OCI-LY3 (cell line): ENCODE measurements around the gene XIAP.

ENCODE experiments used
- H2AFZ ChIP-seq: fragments of 200-600, 300-600 bp; shearing (Covaris generic); 2 replicates; pipeline ENCODE4 v1.6.0; 2014; ENCODE audit warnings: antibody characterized with exemption, low read depth, low read length
- H3K27ac ChIP-seq: fragments of 200-600, 300-600 bp; sonication (generic); 2 replicates; pipeline ENCODE4 v1.5.1; 2014; ENCODE audit warnings: mild to moderate bottlenecking, low read length, moderate library complexity, mixed read lengths
- H3K27me3 ChIP-seq: fragments of 200-600, 300-600 bp; sonication (generic); 2 replicates; pipeline ENCODE4 v1.6.1; 2014; ENCODE audit warnings: low read depth, low read length, mixed read lengths
- H3K36me3 ChIP-seq: fragments of 200-600, 300-600 bp; sonication (generic); replicated peaks from 2 replicates; pipeline ENCODE3; 2014; ENCODE audit warnings: low read depth, low read length, mixed read lengths
- H3K4me1 ChIP-seq: fragments of 300-600, 200-600 bp; sonication (generic); 2 replicates; pipeline ENCODE4 v1.6.1; 2014; ENCODE audit warnings: low read length, mixed read lengths
- H3K4me2 ChIP-seq: fragments of 200-600, 300-600 bp; sonication (generic); 2 replicates; pipeline ENCODE4 v1.6.1; 2014; ENCODE audit warnings: low read length, mixed read lengths
- H3K4me3 ChIP-seq: fragments of 300-600, 200-600 bp; sonication (generic); 2 replicates; pipeline ENCODE4 v1.5.1; 2014; ENCODE audit warnings: antibody characterized with exemption, mild to moderate bottlenecking, low read length, moderate library complexity
- H3K79me2 ChIP-seq: fragments of 300-600, 200-600 bp; shearing (Covaris generic); 2 replicates; pipeline ENCODE4 v1.6.1; 2014; ENCODE audit warnings: mild to moderate bottlenecking, low read length, mixed read lengths
- H3K9ac ChIP-seq: fragments of 300-600, 200-600 bp; shearing (Covaris generic); 2 replicates; pipeline ENCODE4 v1.6.0; 2014; ENCODE audit warnings: mild to moderate bottlenecking, low read length, moderate library complexity
- H3K9me3 ChIP-seq: fragments of 200-600, 300-600 bp; shearing (Covaris generic); 2 replicates; pipeline ENCODE4 v1.6.1; 2014; ENCODE audit warnings: low read length, mixed read lengths; ENCODE audit not compliant: insufficient read depth
- H4K20me1 ChIP-seq: fragments of 200-600, 300-600 bp; sonication (generic); 2 replicates; pipeline ENCODE4 v1.6.1; 2016; ENCODE audit warnings: low read length, mixed read lengths; ENCODE audit not compliant: insufficient read depth
- CTCF ChIP-seq: fragments of 200-600, 300-600 bp; sonication (generic); IDR thresholded peaks from 2 replicates; pipeline ENCODE4 v1.5.1; 2014; ENCODE audit warnings: antibody characterized with exemption, low read length, low read depth
- EZH2phosphoT487 ChIP-seq: fragments of 200-600 bp; shearing (Covaris generic); IDR thresholded peaks from 2 replicates; pipeline ENCODE4 v1.6.1; 2018; ENCODE audit warnings: antibody characterized with exemption, mixed run types, low read depth

XIAP gene

GRCh38 chrX:123905332-123905731 is 45.5 kb downstream of the XIAP start:
- Histone ChIP-seq H2AFZ (no peak overlapping the region), H3K4me1 (no peaks in the 10 kb centered on the region), H3K9me3 (no peaks in the 10 kb centered on the region), H3K4me3 (no peak overlapping the region), H4K20me1 (no peaks in the 10 kb centered on the region), H3K79me2 (no peaks in the 10 kb centered on the region), H3K27ac (no peak overlapping the region), H3K9ac (no peak overlapping the region), H3K27me3 (no peaks in the 10 kb centered on the region), H3K36me3 (peaks cover 16% of the 10 kb centered on the region), H3K4me2 (no peak overlapping the region)
- TF ChIP-seq EZH2phosphoT487 (no peak), CTCF (no peak)

- Histone ChIP-seq H3K4me3 (no peak overlapping the region), H2AFZ (no peak overlapping the region), H3K4me1 (no peaks in the 10 kb centered on the region), H3K4me2 (no peak overlapping the region), H3K9me3 (no peaks in the 10 kb centered on the region), H3K27ac (no peak overlapping the region), H4K20me1 (no peaks in the 10 kb centered on the region), H3K79me2 (no peaks in the 10 kb centered on the region), H3K9ac (no peak overlapping the region), H3K36me3 (peaks cover 13% of the 10 kb centered on the region), H3K27me3 (no peaks in the 10 kb centered on the region)
- no peak for TF ChIP-seq EZH2phosphoT487
- TF ChIP-seq CTCF, result no peak
Measured at GRCh38 chrX:123906557-123907316, 46.9 kb downstream of the XIAP start.

- H3K4me2 ChIP-seq, result no peak overlapping the region
- no peaks in the 10 kb centered on the region for H3K4me1 ChIP-seq
- no peak overlapping the region for H3K9ac ChIP-seq
- no peaks in the 10 kb centered on the region for H3K9me3 ChIP-seq
- no peak overlapping the region for H3K27ac ChIP-seq
- H3K79me2 ChIP-seq, result no peaks in the 10 kb centered on the region
- H3K27me3 ChIP-seq, result no peaks in the 10 kb centered on the region
- H2AFZ ChIP-seq, result no peak overlapping the region
- no peaks in the 10 kb centered on the region for H4K20me1 ChIP-seq
- no peak overlapping the region for H3K4me3 ChIP-seq
- TF ChIP-seq EZH2phosphoT487 (no peak), CTCF (no peak)
- H3K36me3 ChIP-seq, result peaks cover 13% of the 10 kb centered on the region
Measured at GRCh38 chrX:123909523-123909922, 49.7 kb downstream of the XIAP start.

GRCh38 chrX:123917069-123917468 is 57.2 kb downstream of the XIAP start:
- Histone ChIP-seq H3K36me3 (no peaks in the 10 kb centered on the region), H3K4me1 (no peaks in the 10 kb centered on the region), H4K20me1 (no peaks in the 10 kb centered on the region), H3K9me3 (no peaks in the 10 kb centered on the region), H3K4me2 (no peak overlapping the region), H3K27ac (no peak overlapping the region), H3K9ac (no peak overlapping the region), H2AFZ (no peak overlapping the region), H3K79me2 (no peaks in the 10 kb centered on the region), H3K4me3 (no peak overlapping the region), H3K27me3 (no peaks in the 10 kb centered on the region)
- TF ChIP-seq CTCF (no peak), EZH2phosphoT487 (no peak)
